ENCODE measurements around the gene NIPBL.
A peak's percentile ranks its signal among the peaks of the same experiment; 100 is the strongest.

NIPBL gene

GRCh38 chr5:36944607-36945225 is 68.1 kb downstream of the NIPBL start:
- Histone ChIP-seq H3K4me1 (peaks cover 11% of the 10 kb centered on the region), H3K4me2 (no peak overlapping the region)

GRCh38 chr5:36945687-36946086 is 69.1 kb downstream of the NIPBL start:
- Histone ChIP-seq H3K4me2 (0 out of 2 replicates have a peak overlapping the region, but pooled peaks have one; percentile 4), H3K36me3 (no peaks in the 10 kb centered on the region), H3K4me1 (peaks cover 13% of the 10 kb centered on the region), H3K9me3 (no peaks in the 10 kb centered on the region), H3K27me3 (no peaks in the 10 kb centered on the region), H3K9ac (no peak overlapping the region), H3K4me3 (no peak overlapping the region), H4K20me1 (peaks cover 98% of the 10 kb centered on the region), H3K27ac (no peak overlapping the region)
- no peak for TF ChIP-seq Cebpa-rat (IDR thresholded peaks at IDR 0.05)

More at GRCh38 chr5:36944607-36945225, 68.1 kb downstream of the NIPBL start:
- TF ChIP-seq Cebpa-rat (IDR thresholded peaks at IDR 0.05): no peak
- Histone ChIP-seq H3K9ac (no peak overlapping the region), H3K36me3 (no peaks in the 10 kb centered on the region), H3K27me3 (no peaks in the 10 kb centered on the region), H3K4me3 (no peak overlapping the region), H3K9me3 (no peaks in the 10 kb centered on the region), H3K27ac (no peak overlapping the region), H4K20me1 (peaks cover 98% of the 10 kb centered on the region)

- Histone ChIP-seq H3K36me3 (no peaks in the 10 kb centered on the region), H4K20me1 (peaks cover 98% of the 10 kb centered on the region), H3K4me2 (no peak overlapping the region), H3K9ac (no peak overlapping the region), H3K4me1 (peaks cover 17% of the 10 kb centered on the region), H3K9me3 (no peaks in the 10 kb centered on the region), H3K27me3 (no peaks in the 10 kb centered on the region), H3K27ac (no peak overlapping the region), H3K4me3 (no peak overlapping the region)
- no peak for TF ChIP-seq Cebpa-rat (IDR thresholded peaks at IDR 0.05)
Measured at GRCh38 chr5:36946101-36946500, 69.5 kb downstream of the NIPBL start.

- Histone ChIP-seq H3K9me3 (no peaks in the 10 kb centered on the region), H3K27ac (no peak overlapping the region), H3K9ac (no peak overlapping the region), H3K36me3 (no peaks in the 10 kb centered on the region), H3K4me2 (no peak overlapping the region), H3K4me1 (peaks cover 25% of the 10 kb centered on the region), H4K20me1 (peaks cover 100% of the 10 kb centered on the region), H3K27me3 (no peaks in the 10 kb centered on the region), H3K4me3 (no peak overlapping the region)
- no peak for TF ChIP-seq Cebpa-rat (IDR thresholded peaks at IDR 0.05)
Measured at GRCh38 chr5:36948041-36948440, 71.5 kb downstream of the NIPBL start.

GRCh38 chr5:36948650-36949049 is 72.1 kb downstream of the NIPBL start:
- Histone ChIP-seq H3K4me2 (no peak overlapping the region), H4K20me1 (peaks cover 100% of the 10 kb centered on the region), H3K36me3 (no peaks in the 10 kb centered on the region), H3K9me3 (no peaks in the 10 kb centered on the region), H3K27me3 (no peaks in the 10 kb centered on the region), H3K4me3 (no peak overlapping the region), H3K27ac (no peak overlapping the region), H3K4me1 (peaks cover 25% of the 10 kb centered on the region), H3K9ac (no peak overlapping the region)
- no peak for TF ChIP-seq Cebpa-rat (IDR thresholded peaks at IDR 0.05)

- TF ChIP-seq Cebpa-rat (IDR thresholded peaks at IDR 0.05): no peak
- H3K4me1 ChIP-seq: peaks cover 25% of the 10 kb centered on the region
- peaks cover 100% of the 10 kb centered on the region for H4K20me1 ChIP-seq
- no peaks in the 10 kb centered on the region; the same call in 1 of the 2 replicates for H3K36me3 ChIP-seq
- H3K27me3 ChIP-seq: no peaks in the 10 kb centered on the region
- H3K4me2 ChIP-seq: no peak overlapping the region
- H3K9me3 ChIP-seq: no peaks in the 10 kb centered on the region
- H3K27ac ChIP-seq: no peak overlapping the region
- no peak overlapping the region for H3K9ac ChIP-seq
- H3K4me3 ChIP-seq: no peak overlapping the region
Measured at GRCh38 chr5:36949593-36949992, 73.0 kb downstream of the NIPBL start.

- Histone ChIP-seq H3K4me2 (no peak overlapping the region), H4K20me1 (peaks cover 96% of the 10 kb centered on the region), H3K27ac (no peak overlapping the region), H3K9me3 (no peaks in the 10 kb centered on the region), H3K36me3 (peaks cover 8% of the 10 kb centered on the region; the same call in 1 of the 2 replicates), H3K9ac (no peak overlapping the region), H3K4me1 (peaks cover 14% of the 10 kb centered on the region), H3K4me3 (no peak overlapping the region), H3K27me3 (no peaks in the 10 kb centered on the region)
- no peak for TF ChIP-seq Cebpa-rat (IDR thresholded peaks at IDR 0.05)
Measured at GRCh38 chr5:36950586-36951457, 74.3 kb downstream of the NIPBL start.

- Histone ChIP-seq H3K4me2 (no peak overlapping the region), H3K27me3 (no peaks in the 10 kb centered on the region), H3K27ac (no peak overlapping the region), H4K20me1 (peaks cover 74% of the 10 kb centered on the region), H3K36me3 (peaks cover 30% of the 10 kb centered on the region), H3K4me3 (no peak overlapping the region), H3K9me3 (no peaks in the 10 kb centered on the region), H3K9ac (no peak overlapping the region), H3K4me1 (peaks cover 14% of the 10 kb centered on the region)
- TF ChIP-seq Cebpa-rat (IDR thresholded peaks at IDR 0.05): no peak
Measured at GRCh38 chr5:36953043-36953442, 76.5 kb downstream of the NIPBL start.

GRCh38 chr5:36957953-36958537 is 81.5 kb downstream of the NIPBL start:
- H3K4me3 ChIP-seq: no peak overlapping the region
- no peak overlapping the region for H3K9ac ChIP-seq
- no peak overlapping the region for H3K4me2 ChIP-seq
- no peak overlapping the region for H3K27ac ChIP-seq
- no peaks in the 10 kb centered on the region for H3K9me3 ChIP-seq
- H3K36me3 ChIP-seq: peaks cover 55% of the 10 kb centered on the region
- H4K20me1 ChIP-seq: peaks cover 32% of the 10 kb centered on the region
- no peak for TF ChIP-seq Cebpa-rat (IDR thresholded peaks at IDR 0.05)
- no peaks in the 10 kb centered on the region for H3K27me3 ChIP-seq
- no peaks in the 10 kb centered on the region for H3K4me1 ChIP-seq

GRCh38 chr5:36958612-36959011 is 82.0 kb downstream of the NIPBL start:
- Histone ChIP-seq H4K20me1 (peaks cover 26% of the 10 kb centered on the region), H3K9ac (no peak overlapping the region), H3K27ac (no peak overlapping the region), H3K27me3 (no peaks in the 10 kb centered on the region), H3K4me1 (no peaks in the 10 kb centered on the region), H3K4me3 (no peak overlapping the region), H3K36me3 (peaks cover 59% of the 10 kb centered on the region), H3K4me2 (no peak overlapping the region), H3K9me3 (no peaks in the 10 kb centered on the region)
- no peak for TF ChIP-seq Cebpa-rat (IDR thresholded peaks at IDR 0.05)

Data from BLaER1 (cell line).